Loucy (cell line): Measurements from ENCODE around the gene IL1B.
"Not testable (repeated sequence)": the region's sequence is repeated elsewhere in the genome, so short reads cannot be mapped to it uniquely, and the experiment has no call there.

Experiments
- CTCF ChIP-seq: fragments of 200-600 bp; sonication (generic); conservative IDR thresholded peaks from 2 replicates; pipeline ENCODE4 v1.5.1; 2014; ENCODE audit warnings: mild to moderate bottlenecking, antibody characterized with exemption, low read length
- EZH2phosphoT487 ChIP-seq: fragments of 200-600 bp; IDR thresholded peaks from 2 replicates; pipeline ENCODE4 v1.6.1; 2018; ENCODE audit warnings: antibody characterized with exemption, mild to moderate bottlenecking, moderate library complexity, borderline replicate concordance

GRCh38 chr2:112859406-112860183 lies 23.0 kb upstream of the IL1B start:
- not testable (repeated sequence) for TF ChIP-seq CTCF, EZH2phosphoT487
